GM04503 (cell line): ENCODE data around the gene RNF32.

Experiments used
- DNase-seq: peaks from one replicate; pipeline ENCODE4 v3.0.0-alpha.2; 2012; ENCODE audit warnings: low read depth

RNF32 gene

DNA sequence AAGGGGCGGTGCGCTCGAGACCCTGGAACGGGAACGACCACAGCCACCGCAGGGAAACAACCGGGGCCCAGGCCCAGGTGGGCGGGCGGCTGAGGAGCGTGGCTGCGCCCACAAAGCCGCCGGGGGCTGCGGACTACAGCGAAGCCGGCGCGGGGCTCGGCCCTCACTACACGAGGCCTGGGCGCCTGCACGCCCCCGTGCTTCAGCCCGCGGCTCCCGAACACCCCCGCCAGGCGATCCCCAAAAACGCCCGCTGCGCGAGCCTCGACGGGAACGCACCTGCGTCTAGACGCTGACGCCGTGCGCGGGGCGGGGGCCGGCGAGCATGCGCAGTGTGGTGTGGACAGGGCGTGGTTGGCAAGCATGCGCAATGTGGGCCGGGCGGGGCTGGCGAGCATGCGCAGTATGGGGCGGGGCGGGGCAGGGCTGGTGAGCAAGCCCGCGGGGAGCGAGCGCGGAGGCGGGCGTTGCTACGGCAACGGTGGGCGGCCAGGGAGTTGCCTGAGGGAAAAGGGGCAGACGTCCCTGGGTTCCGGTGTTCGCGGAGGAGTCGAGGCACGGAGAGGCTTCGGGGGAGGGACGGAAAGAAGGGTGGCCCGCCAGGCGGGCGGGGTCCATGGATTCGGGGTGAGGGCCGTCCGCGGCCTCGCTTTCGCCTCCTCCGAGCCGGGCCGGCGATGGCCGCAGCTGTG, at the start of gene RNF32:
Gene RNF32 (plus strand): TSS at position 518 of the 692 bp plus-strand sequence. CDS start 3,104 bp downstream, outside the sequence.
- peak; percentile 39 for DNase-seq

DNA sequence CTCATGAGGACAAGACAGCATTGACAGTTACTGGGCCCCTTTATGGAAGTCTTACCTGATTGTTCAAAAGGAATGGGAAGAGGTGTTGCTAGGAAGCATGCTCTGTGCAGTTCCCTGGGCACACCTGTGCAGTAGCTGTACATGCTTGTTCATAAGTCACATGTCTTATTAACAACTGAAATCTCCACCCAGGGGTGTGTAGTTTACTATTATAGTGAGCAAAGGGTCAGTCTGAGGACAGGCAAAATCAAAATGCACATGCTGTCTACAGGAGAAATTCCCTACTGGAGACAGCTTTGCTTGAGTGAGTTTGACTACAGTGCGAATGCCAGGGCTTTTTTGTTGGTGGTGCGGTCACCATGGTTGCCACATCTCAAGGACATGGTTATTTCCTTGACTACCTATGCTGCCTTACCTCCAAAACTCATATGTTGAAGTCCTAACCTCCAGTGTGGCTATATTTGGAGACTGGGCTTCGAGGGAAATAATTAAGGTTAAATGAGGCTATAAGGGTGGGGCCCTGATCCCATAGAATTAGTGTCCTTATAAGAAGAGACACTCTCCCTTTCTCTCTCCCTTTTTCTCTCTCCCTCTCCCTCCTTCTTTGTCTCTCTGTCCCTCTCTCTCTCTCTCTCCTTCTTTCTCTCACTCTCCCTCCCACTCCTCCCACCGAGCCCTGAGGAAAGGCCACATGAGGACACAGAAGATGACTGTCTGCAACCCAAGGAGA, 48.3 kb upstream of the RNF32 start:
- no peak for DNase-seq

DNA sequence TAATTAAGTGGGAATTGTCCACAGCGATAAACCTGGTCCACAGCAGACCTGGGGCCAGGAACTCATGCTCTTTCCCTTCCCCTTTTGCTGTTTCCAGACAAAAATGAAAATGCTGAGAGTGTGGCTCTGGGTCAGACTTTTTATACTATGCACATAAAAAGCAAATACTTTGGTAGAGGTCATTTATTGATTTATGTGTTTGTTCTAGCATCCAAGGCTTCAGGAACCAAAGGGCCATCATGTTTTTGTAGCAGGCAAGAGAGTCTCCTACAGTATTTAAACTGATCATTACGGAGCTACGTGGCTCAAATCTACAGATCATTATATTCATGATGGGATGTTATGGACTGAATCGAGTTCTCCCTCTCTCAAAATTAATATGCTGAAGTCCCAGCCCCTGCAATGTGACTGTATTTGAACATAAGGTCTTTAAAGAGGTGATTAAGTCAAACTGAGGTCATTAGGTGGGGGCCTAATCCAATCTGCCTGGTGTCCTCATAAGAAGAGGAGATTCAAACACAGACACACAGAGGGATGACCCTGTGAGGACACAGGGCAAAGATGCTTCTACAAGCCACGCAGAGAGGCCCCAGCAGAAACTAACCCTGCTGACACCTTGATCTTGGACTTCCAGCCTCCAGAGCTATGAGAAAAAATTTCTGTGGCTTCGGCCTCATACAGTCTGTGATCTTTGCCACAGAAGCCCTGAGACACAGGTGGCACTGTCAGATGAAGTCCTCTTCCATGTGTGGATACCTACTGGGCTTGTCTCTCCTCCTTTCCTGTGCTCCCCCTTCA, 46.1 kb upstream of the RNF32 start:
- no peak for DNase-seq

DNA sequence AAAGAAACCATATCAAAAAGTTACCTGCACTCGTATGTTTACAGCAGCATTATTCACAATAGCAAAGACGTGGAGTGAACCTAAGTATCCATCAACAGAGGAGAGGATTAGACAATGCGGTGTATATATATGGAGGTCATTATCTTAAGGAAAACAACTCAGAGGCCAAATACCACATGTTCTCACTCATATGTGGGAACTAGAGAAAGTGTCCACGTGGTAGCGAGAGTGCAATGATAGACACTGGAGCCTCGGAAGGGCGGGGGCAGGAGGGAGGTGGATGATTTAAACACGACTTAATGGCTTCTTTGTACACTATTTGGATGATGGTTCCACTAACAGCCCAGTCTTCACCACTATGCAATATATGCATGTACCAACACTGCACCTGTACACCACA, 40.1 kb upstream of the RNF32 start:
- DNase-seq = no peak

DNA sequence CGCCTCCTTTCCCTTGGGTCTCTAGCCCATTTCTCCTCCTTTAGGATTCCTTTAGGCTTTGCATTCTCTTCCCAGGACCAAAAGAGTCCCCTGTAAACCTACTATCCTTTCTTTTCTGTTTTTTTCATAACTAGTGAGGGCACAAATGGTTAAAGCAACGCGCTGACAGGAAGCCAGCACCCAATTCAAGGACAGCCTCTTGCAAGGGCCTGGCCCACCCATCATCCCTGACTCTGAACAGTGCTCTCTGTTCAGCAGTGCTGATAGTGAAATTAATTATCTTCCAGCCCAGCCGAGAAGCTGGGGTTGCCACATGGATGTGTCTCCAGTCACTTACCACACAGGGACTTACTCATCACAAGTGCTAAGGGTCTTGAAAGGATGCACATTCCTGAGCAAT, 38.3 kb upstream of the RNF32 start:
- no peak for DNase-seq

DNA sequence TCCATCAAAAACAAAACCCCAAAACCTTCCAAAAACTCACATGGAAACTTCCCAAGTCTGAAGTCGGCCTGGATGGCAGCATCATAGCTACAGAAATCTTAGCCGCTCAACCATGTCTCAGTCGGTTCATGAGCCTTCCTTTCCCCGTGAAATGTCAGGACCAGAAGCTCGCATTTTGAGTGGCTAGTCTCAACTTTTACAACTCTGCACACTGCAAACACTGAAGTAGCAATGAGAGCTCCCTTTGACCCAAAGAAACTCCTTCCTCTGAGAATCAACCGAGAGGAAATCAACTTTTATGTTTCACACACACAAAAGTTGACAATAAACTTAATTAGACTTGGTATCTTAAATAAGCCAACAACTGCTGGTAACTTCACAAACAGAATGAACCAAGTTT, 37.6 kb upstream of the RNF32 start:
- DNase-seq = no peak

DNA sequence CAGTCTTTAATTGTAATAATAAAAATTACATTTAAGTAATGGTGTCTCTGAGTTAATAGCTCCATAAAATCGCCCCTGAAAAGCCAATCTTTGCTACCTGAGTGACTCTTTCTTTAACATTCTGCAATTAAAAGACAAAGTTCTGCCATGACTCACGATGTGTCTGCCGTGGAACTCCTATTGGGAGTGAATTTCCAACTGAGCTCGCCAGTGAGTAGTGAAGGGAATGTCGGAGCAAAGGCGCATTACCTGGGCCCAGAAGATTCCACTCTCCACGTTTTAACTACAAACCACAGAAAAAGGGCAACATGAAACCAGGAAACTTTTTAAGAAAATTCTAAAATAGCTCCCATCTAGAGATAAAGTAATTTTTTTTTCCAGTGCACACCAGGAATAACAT, 36.9 kb upstream of the RNF32 start:
- DNase-seq = no peak

DNA sequence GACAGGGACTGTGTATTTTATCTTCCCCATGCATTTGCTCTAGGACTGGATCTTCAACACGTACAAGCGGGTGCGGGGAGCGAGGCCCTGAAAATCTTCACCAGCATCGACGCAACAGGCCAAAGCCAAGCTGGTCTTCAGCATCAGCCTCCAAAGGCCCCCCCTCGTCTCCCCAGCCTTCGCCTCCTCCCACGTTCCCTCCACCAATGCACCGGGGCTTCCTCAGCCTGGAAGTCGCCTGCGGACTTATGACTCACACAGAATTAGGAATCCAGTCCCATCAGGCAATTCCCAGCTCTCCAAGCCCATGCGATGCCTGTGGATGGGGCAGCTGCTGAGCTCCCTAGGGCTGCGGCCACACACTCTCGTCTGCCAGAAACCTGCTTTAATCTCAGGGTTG, 36.3 kb upstream of the RNF32 start:
- DNase-seq = no peak

DNA sequence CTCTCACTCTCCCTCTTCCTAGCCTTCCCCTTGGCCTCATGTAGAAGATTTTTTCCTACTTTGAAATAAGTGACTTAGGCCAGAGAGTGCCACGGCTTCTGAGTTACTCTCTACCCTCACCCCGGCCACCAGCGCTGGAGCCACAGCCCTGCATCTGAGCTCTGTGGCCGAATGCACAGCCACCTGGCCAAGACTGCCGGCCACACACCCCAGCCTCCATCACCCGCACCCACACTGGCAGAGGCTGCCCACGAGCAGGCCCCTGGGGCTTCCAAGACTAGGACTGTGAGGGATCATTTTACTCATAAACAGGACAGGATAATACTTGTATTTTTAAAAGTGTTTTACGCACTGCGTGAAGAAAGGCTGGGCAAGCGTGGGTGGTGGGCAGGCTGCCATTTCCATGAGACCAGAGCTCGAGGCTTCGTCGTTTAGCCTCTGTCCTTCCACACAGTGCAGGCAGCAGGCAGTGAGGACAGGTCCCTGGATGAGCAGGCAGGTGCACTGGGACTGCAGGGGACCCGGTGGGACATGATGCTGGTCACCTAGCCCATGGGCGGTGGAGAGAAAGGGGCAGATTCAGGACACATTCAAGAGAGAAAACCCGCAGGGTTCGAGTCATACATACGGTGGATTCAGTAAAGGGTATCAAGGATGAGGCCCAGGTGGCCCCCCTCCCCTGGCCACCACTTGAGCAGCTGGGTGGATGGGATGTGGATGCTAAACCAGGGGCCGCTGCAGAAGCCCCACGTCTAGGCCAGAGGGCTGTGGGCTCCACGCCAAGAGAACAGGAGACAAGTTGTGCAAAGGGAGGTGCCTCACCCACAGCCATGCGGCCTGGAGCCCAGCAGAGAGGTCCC, 35.5 kb upstream of the RNF32 start:
- DNase-seq = no peak

DNA sequence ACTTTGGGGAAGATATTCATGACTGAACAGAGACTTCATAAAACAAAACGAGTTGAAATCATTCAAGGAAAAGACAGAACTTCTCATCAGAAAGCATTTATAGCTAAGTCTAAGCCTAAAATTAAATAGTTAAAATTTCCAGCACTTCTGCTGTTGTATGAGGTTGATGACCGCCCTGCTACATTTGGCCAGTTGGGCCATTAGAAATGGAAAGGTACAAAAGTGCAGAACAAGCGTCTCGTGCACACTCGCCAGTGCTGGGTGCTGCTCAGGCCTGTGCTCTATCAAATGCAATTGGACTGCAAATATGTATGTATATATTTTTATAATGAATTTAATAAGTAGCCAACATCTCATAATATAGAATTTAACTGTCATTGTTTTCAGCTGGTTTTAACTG, 34.4 kb upstream of the RNF32 start:
- no peak for DNase-seq

DNA sequence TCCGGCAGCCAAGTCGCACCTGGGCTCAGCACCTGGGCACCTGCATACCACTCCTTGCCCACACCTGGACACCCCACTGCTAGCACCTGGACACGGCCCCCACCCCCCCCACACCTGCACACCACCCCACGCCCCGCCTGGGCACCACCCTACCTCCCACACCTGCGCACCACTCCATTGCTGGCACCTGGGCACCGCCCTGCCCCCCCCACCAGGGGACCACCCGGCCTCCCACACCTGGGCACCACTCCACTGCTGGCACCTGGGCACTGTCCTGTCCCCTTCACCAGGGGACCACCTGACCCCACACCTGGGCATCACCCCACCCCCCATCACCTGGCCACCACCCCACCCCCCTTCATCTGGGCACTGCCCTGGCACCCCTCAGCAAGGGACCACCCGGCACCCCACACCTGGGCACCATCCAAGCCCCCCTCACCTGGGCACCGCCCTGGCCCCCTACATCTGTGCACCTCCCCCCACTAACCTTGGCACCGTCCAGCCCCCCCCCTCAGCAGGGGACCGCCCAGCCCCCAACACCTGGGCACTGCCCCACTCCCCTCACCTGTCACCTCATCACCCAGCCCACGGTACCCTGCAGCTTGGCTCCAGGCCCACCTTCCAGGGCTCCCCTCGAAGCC, 33.8 kb upstream of the RNF32 start:
- no peak for DNase-seq

DNA sequence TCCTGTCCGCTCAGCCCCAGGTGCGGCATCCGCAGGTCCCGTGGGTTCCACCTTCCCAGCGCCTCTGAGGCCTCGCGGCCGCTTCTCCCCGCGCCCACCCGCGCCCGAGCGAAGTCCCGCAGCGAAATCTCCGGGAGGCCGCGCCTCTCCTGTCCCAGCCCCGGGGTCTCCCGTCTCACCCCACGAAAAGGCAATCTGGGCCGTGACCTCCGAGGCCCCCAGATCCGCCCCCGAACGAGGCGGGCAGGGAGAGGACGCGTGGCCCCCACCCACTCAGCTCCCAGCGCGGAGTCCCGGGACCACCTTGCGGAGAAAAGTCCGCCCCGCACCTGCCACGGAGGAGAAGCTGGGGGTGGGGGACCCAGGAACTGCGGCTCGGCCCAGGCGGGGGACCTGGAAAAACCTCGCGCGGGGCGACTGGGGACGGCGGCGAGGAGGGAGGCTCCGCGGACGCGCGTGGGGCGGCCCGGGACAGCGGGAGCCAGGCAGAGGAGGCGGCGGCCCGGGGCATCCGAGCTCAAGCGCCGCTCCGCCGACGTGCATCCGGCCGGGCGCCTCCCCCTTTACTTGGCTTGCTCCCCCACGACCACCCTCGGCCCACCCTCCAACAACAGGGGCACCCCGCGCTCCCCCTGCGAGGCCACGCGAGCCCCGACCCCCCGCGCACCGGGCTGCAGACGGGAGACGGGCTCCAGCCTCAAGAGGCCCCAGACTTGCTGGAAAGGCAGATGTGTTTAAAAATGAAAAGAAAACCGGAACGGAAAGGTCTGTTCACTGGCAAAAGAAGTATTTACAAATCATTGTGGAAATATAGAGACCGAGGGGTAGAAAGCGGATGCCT, 33.0 kb upstream of the RNF32 start:
- DNase-seq = no peak

DNA sequence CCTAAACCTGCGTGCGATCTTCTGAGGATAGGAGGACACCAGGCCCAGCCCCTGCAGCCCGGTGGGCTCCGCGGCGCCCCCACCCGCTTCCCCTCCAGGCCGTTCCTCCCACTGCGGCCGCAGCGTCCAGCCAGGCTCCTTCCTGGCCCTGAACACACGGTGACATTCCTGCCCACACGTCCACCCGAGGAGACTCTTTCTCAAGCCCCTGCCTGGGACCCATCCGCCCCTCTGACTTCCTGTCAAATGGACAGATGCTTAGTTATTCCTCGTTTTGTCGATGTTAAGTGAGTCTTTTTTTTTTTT, 32.4 kb upstream of the RNF32 start:
- DNase-seq = no peak

DNA sequence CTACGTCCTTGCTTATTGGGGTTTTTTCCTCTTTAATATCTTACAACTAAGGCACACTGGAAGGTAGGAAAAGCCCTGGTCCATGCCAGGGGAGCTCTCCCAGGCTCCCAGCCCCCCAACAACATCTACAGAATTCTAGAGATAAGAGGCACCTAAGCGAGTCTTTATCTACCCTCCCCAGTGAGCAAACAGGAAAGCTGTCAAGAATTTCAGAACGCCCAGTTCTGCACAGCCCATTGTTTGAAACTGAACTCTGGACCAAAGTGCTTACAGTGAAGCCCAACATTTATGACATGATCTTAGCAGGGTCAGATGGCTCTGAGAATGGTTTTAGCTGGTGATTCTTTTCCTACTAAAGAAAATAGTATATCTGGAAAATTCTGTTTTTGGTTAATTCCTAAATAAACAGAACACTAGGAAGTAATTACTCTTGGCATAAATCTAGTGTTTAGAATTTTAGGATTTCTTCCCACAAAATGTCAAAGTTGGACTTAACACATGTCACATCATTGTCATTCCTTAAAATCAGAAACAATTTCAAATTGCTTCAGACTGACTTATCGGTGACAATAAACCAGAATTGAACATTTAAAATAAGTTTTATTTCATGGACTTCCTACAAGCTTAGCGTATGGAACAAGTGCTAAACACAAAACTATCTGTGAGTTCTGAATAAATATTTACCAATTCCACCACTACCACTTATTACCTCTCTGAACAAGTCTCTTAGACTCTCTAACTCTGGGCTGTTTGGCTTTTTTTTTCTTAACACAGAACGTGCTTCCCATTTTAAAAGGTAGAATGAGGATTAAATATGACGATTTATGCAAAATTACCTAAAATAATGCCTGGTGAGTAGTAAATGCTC, 31.3 kb upstream of the RNF32 start:
- no peak for DNase-seq

DNA sequence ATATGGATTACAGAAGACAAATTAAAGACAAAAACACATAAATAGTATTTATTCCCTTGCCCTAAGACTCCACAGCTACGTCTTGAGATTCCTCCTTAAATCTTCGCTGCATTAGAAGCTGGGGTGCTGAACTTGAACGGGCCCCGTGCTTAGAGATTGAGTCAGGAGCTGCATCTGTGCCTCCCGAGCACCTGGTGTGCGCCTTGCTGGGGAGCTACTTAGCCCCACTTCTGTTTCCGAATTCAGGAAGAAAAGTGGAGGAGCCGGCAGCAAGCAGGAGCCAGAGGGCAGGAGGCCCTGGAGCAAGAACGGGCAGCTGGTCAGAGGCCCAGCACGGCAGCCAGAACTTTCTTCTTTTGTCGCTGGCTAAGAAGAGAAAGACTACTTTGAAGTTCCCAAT, 30.4 kb upstream of the RNF32 start:
- DNase-seq = no peak

DNA sequence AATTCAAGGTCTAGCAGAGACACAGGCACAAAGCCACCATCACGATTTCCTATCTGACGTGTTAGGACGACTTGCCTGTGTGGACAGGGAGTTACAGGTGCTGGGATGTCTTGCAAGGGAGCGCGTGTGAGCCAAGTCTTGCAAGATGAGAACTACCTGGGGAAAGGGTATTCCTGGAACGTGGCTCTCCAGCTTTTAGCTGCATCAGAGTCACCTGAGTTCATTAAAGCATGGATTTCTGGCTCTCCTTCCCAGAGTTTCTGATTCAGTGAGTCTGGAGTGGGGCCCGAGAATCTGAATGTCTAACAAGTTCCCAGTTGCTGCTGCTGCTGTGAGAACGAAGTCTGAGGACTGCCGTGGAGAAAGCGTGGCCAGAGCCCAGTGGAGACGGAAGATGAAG, 30.0 kb upstream of the RNF32 start:
- no peak for DNase-seq

DNA sequence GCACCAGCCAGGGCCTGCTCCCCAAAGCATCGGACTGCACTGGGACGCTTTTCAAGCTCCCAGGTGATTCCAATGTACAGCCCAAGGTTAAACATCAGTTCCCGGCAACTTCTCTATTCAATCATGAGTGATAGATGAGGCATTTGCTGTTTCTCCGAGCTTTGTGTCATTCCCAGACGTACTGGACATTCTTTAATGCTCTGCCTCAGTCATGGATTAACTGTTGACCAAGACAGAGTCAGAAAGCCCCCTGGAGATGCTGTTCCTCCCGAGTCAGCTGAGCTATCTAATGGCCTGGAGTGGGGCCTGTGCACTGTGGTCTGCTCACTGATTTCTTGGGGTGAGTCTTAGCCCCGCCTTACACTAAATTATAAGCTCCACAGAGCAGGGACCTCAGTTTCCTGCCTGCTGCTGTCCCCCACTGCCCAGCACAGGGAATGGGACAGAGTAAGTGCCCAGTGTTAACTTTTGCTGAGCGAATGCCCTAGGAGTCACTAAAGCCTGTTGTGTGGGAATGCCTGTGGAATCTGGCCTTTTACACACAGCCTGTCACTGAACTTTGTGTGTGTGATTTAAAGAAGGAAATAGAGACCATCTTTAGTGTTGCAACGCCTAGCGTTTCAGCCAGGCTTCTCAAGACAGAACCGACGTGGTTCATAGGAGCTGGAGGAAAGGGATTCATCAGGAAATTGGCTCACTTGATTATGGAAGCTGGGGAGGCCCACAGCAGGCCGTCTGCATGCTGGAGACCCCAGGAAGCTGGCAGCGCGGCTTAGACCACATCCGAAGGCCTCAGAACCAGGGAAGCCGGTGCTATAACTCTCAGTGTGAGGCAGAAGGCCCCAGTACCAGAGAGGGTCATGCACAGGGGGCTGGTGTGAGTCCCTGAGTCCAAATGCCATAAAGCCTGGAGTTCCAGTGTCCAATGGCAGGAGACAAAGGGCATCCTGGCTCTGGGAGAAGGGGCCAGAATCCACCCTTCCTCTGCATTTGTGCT, 29.3 kb upstream of the RNF32 start:
- DNase-seq = no peak

DNA sequence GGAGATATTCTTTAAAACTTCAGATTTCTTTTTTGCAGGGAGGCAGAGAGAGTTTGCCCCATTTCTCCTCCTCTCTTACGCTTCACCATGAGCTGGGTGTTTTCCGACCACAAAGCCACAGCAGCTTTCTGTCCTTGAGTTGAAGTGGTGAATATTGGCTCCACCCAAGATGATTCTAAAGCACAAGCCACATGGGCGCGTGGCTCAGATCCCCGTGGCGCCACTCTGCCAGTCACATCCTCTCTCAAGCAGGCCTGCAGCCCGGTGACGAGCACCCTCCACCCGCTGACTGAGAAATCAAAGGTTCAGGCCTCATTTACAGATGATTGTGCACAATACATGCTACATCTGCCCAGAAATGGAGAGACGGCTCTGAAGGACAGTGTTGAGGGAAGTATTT, 27.6 kb upstream of the RNF32 start:
- no peak for DNase-seq
